A673 (cell line): ENCODE data around the gene PDCD4. TPM values are rescaled to one million over a fixed set of nuclear protein-coding genes. Genes with fewer than 3 reads are reported as not detected.

Experiments used
- BruUV-seq: library from RNA; stranded (reverse); fragments of 400-500 nt; replicated peaks from 2 replicates; lab custom pipeline; 2021; lab: Mats Ljungman, UMichigan
- CTCF ChIA-PET: fragments of 300-600 bp; sonication (Branson Sonifier 250); formaldehyde crosslinking; loops from one replicate; lab custom pipeline; 2022; ENCODE audit warnings: antibody characterized with exemption; lab: Charles Lee
- POLR2A ChIA-PET: fragments of 300-600 bp; sonication (Branson Sonifier 250); formaldehyde crosslinking; loops from one replicate; lab custom pipeline; 2022; ENCODE audit warnings: antibody characterized with exemption; ENCODE audit not compliant: low non-redundant PET; lab: Charles Lee
- DNase-seq: peaks from one replicate; pipeline ENCODE4 v3.0.0-alpha.2; 2015; ENCODE audit warnings: low spot score
- H3K27ac ChIP-seq: fragments of 200-600 bp; sonication (generic); 2 replicates; pipeline ENCODE4 v1.5.1; 2016; ENCODE audit warnings: mixed run types, low read depth, mild to moderate bottlenecking, mixed read lengths, antibody characterized with exemption, low read length; ENCODE audit not compliant: poor library complexity, severe bottlenecking
- H3K27me3 ChIP-seq: fragments of 200-600 bp; sonication (generic); replicated peaks from 2 replicates; pipeline ENCODE4 v1.6.1; 2017; ENCODE audit warnings: mixed run types, low read depth, mild to moderate bottlenecking, mixed read lengths, antibody characterized with exemption, low read length; ENCODE audit not compliant: insufficient read depth, poor library complexity
- H3K36me3 ChIP-seq: fragments of 200-600 bp; sonication (generic); 2 replicates; pipeline ENCODE4 v1.6.1; 2016; ENCODE audit warnings: mixed run types, mild to moderate bottlenecking, mixed read lengths, antibody characterized with exemption, low read length; ENCODE audit not compliant: insufficient read depth, poor library complexity, severe bottlenecking
- H3K4me1 ChIP-seq: fragments of 200-600 bp; sonication (generic); 2 replicates; pipeline ENCODE4 v1.6.1; 2017; ENCODE audit warnings: mixed run types, mild to moderate bottlenecking, mixed read lengths, antibody characterized with exemption, low read length; ENCODE audit not compliant: insufficient read depth, poor library complexity, severe bottlenecking
- H3K4me3 ChIP-seq: fragments of 200-600 bp; sonication (generic); 2 replicates; pipeline ENCODE4 v1.5.1; 2016; ENCODE audit warnings: low read depth, mixed run types, mild to moderate bottlenecking, mixed read lengths, low read length; ENCODE audit not compliant: poor library complexity, severe bottlenecking
- H3K9me3 ChIP-seq: fragments of 200-600 bp; sonication (generic); 2 replicates; pipeline ENCODE4 v1.6.1; 2016; ENCODE audit warnings: mixed run types, low read depth, mild to moderate bottlenecking, mixed read lengths, antibody characterized with exemption, low read length; ENCODE audit not compliant: poor library complexity, severe bottlenecking
- EZH2 ChIP-seq: fragments of 200-600 bp; sonication (generic); IDR thresholded peaks from 2 replicates; pipeline ENCODE4 v1.6.1; 2017; ENCODE audit warnings: borderline replicate concordance, low read depth, mild to moderate bottlenecking, mixed read lengths, antibody characterized with exemption, low read length; ENCODE audit not compliant: poor library complexity, severe bottlenecking
- intact Hi-C: fragments of 100-400 bp; cut with micrococcal nuclease; formaldehyde crosslinking; loops from one replicate; pipeline ENCODE4 v1.10.0; 2022; ENCODE audit not compliant: unreplicated experiment
- total RNA-seq: library from RNA; stranded (reverse); gene quantifications from 2 replicates; pipeline ENCODE4 v1.2.3, GENCODE V29; 2021
- TF ChIP-seq, protein P1 (sequence below): fragments of 300-800, 200-600 bp; sonication (generic); conservative IDR thresholded peaks from 2 replicates; pipeline ENCODE4 v1.5.1; 2017; ENCODE audit warnings: low read depth, mild to moderate bottlenecking, antibody characterized with exemption, low read length, moderate library complexity, mixed read lengths

PDCD4 gene
- total RNA-seq, 1 experiment from 2014 or later: 17.3 TPM

DNA sequence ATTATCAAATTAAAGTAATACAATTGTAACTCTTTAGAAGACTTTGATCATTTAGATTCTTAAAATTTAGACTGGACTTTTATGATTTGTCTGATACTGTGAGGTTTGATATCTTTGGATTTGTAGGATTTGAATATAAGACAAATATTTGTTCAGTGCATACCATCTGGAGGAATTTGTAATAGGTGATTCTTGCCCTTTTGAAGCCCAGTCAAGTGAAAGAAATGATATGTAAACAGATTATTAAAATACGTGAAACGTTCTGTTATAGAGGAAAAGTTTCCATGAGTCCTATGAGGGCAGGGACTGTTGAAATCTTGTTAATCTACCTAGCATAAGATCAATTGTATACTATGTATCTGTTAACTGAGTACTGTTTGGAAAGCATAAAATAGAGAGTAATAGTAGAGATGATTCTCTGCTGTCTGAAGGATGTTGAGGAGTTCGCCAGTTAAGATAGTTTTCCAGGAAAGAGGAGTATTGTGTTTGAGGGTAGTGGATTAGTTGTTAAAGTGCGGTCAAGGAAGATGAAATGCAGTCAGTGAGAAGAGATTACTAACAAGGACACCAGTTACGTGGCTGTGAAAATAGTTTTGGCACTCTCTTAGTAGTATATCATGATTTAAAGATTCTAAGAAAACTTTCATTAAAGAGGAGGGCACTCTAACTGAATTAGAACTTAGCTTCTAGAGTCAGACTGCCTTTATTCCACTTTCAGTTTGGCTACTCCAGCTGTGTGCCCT lies 14.4 kb downstream of the PDCD4 start:
- TF ChIP-seq EZH2: no peak
- TF ChIP-seq, protein P1, sequence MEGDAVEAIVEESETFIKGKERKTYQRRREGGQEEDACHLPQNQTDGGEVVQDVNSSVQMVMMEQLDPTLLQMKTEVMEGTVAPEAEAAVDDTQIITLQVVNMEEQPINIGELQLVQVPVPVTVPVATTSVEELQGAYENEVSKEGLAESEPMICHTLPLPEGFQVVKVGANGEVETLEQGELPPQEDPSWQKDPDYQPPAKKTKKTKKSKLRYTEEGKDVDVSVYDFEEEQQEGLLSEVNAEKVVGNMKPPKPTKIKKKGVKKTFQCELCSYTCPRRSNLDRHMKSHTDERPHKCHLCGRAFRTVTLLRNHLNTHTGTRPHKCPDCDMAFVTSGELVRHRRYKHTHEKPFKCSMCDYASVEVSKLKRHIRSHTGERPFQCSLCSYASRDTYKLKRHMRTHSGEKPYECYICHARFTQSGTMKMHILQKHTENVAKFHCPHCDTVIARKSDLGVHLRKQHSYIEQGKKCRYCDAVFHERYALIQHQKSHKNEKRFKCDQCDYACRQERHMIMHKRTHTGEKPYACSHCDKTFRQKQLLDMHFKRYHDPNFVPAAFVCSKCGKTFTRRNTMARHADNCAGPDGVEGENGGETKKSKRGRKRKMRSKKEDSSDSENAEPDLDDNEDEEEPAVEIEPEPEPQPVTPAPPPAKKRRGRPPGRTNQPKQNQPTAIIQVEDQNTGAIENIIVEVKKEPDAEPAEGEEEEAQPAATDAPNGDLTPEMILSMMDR: no peak
- Histone ChIP-seq H3K9me3 (no peaks in the 10 kb centered on the region), H3K27me3 (no peaks in the 10 kb centered on the region), H3K4me1 (no peaks in the 10 kb centered on the region), H3K27ac (no peak overlapping the region), H3K36me3 (peaks cover 4% of the 10 kb centered on the region), H3K4me3 (no peak overlapping the region)
- ChIA-PET CTCF (interaction anchor here (0.8 kb wide), 1 partner anchor 140 kb away, joined by 3 read pairs; no protein-coding TSS in a partner anchor), POLR2A (no interaction called here)
- DNase-seq: no peak
- intact Hi-C loops: no loop called here
- BruUV-seq: no TSS peak

DNA sequence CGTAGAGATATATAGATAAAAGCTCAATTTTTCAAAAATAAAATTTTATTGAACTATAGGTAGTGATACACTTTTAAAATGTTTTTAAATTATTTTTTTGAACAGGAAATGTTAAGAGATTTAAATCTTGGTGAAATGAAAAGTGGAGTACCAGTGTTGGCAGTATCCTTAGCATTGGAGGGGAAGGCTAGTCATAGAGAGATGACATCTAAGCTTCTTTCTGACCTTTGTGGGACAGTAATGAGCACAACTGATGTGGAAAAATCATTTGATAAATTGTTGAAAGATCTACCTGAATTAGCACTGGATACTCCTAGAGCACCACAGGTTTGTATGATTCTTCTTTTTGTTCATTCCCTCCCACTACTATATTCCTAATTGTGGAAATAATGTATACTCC lies 15.8 kb downstream of the PDCD4 start:
- no peaks in the 10 kb centered on the region for H3K4me1 ChIP-seq
- ChIA-PET POLR2A (no interaction called here), CTCF (no interaction called here)
- no peaks in the 10 kb centered on the region for H3K27me3 ChIP-seq
- H3K9me3 ChIP-seq: no peaks in the 10 kb centered on the region
- DNase-seq: no peak
- TF ChIP-seq, protein P1: no peak
- TF ChIP-seq EZH2: no peak
- intact Hi-C loops: no loop called here
- BruUV-seq: no TSS peak
- no peak overlapping the region for H3K4me3 ChIP-seq
- peaks cover 4% of the 10 kb centered on the region for H3K36me3 ChIP-seq
- H3K27ac ChIP-seq: no peak overlapping the region

DNA sequence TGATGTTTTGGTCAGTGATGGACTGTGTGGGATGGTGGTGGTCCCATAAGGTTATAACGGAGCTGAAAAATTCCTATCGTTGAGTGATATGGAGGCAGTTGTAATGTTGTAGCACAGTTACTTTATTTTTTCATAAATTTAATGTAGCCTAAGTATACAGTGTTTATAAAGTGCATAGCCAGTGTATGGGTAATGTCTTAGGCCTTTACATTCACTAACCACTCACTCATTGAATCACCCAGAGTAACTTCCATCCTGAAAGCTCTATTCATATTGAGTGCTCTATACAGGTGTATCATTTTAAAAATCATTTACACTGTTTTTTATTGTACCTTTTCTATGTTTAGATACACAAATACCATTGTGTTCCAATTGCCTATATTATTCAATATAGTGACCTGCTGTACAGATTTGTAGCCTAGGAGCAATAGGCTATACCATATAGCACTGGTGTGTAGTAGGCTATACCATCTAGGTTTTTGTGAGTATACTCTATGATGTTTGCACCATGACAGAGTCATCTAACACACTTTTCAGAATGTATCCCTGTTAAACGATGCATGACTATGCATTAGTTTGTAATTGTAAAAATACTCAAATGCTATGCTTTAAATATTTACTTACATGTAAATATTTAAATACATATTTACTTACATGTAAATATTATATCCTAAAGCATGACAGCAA lies 21.0 kb downstream of the PDCD4 start:
- Histone ChIP-seq H3K4me1 (peaks cover 4% of the 10 kb centered on the region), H3K36me3 (no peaks in the 10 kb centered on the region), H3K9me3 (no peaks in the 10 kb centered on the region), H3K27me3 (no peaks in the 10 kb centered on the region), H3K4me3 (no peak overlapping the region), H3K27ac (no peak overlapping the region)
- CTCF ChIA-PET: no interaction called here
- no peak for DNase-seq
- POLR2A ChIA-PET: no interaction called here
- no peak for TF ChIP-seq EZH2
- TF ChIP-seq, protein P1: no peak
- BruUV-seq: no TSS peak
- intact Hi-C loops: loop anchor here (1.0 to 5.0 kb wide), 3 partner anchors 146 to 585 kb away; no protein-coding TSS in a partner anchor
